HG02678 (cell line): ENCODE measurements around the gene WDR37.
"Not testable (repeated sequence)": the region's sequence is repeated elsewhere in the genome, so short reads cannot be mapped to it uniquely, and the experiment has no call there.

Experiments used
- ATAC-seq: cut with Tn5 transposase; IDR thresholded peaks from one replicate; pipeline ENCODE4 v1.9.1; 2021; ENCODE audit warnings: mild to moderate bottlenecking, moderate library complexity; ENCODE audit not compliant: unreplicated experiment

Gene WDR37

DNA sequence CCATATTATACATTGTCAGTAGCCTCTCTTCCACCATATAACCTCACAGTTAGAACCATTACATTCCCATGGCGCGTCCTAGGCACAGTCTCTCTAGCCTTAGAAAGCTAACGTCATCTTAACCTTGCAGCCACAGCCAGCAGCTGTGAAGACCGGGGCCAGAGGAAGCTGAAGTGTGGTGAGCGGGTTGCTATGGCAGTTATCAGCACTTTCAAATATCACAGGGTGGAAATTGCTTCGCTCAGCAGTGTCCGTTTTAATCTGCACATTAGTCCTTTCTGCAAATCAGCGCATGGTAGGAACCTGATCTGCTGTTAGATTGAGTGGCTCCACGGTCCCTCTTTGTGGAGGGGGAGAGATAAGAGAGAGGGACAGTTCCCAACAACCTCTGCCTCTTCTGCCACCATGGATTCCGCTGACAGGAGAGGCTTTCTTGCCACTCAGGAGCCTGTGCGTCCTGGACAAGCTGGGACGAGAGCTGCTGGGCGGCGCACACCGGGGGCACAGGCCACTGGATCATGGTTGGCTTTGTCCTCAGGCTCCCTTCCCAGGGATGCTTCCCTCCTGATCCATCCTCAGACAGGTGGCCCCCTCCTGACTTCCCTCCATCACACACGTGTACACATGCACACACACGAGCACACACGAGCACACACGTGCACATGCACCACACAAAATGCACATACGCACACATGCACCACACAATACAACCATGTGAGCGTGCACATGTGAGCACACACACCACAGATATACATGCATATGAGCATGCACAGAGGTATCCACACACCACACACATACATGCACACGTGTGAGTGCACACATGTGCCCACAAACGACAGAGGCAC lies 93.8 kb downstream of the WDR37 start:
- ATAC-seq, result no peak

DNA sequence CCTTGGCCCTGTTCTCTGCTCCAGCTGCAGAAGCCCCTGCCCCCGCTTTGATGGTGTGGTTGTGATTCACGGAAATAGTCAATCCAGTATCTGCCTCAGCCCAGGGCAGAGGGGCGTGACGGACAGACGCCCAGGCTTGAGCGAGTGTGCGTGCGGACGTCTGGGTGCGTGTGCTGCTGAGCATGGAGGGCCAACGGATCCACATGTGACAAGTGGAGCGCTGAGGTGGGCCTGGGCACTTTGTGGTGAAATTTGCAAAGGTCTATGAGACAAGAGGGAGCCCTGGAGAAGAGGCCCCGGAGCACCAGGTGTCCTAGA lies 94.4 kb downstream of the WDR37 start:
- no peak for ATAC-seq

DNA sequence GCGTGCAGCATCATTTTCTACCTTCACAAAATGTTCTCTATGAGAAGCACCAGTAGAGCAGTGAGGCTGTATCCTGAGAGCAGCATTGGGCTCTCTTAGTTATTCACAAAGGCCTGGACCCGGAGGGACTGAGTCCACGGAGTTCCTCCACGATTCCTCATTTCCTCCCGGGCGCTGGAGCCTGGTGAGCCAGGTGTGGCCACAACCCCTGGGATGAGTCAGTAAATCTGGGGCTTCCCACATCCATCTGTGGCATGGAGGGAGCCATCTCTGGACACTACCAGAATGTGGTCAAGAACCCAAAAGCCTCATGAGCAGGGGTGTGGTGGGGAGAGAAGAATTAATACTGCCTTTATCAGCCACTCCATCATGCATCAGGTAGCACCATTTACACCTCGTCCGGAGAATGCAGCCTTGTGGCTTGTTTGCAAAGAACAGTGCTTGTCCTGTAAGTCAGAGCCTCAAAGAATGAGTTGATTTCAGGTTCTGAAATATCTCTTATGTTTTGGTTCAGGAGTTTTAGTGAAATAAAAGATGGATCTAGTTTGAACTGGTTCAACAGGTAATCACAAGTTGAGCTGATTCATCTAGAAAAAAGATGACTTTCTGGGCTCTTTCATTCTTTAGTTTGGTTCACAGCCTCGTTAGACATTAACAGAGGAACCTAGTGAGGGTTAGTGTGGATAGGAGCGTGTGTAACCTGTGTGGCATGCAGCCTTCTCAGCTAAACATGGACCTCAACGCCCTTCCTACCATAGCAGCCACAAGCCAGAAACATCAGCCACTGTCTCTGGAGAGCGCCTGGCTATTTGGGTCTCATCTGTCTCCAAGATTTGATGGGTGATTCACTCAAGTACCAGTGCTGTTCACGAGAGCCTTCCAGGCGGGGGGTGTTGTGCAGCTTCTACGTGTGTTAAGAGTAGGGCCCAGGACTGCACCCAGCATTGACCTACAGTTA lies 95.2 kb downstream of the WDR37 start:
- no peak for ATAC-seq

DNA sequence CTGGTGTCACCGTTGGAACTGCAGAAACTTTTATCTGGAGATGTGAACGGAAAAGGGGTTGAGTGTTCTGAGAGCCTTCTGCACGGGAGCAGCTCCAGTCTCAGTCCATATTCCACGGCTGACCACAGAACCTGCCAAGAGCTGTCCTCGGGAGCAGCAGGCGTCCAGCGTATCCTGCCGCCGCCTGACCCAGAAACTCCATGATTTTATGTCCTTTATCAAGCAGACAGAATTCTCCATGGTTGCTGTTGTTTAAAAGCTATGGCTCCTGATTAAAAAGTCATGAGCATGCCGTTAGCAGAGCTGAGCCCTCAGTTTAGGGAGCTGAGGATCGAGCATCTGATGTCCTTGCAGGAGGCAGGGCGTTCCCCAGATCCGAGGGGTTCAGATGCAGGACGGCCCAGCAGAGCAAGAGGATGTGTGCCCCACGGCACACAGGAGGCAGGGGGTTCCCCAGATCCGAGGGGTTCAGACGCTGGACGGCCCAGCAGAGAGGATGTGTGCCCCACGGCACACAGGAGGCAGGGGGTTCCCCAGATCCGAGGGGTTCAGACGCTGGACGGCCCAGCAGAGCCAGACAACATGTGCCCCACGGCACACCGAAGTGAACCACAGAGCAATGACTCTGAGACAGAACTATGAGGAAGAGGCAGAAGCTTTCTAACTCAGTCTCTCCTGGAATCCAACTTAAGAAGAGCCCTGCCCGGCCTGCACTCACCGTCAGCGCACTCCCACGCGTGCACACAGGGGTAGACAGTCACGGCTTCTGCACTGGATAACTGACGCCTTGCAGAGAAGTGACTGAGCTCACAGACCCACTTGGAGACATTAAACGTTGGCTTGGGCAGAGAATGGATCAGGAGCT lies 96.4 kb downstream of the WDR37 start:
- no peak for ATAC-seq

DNA sequence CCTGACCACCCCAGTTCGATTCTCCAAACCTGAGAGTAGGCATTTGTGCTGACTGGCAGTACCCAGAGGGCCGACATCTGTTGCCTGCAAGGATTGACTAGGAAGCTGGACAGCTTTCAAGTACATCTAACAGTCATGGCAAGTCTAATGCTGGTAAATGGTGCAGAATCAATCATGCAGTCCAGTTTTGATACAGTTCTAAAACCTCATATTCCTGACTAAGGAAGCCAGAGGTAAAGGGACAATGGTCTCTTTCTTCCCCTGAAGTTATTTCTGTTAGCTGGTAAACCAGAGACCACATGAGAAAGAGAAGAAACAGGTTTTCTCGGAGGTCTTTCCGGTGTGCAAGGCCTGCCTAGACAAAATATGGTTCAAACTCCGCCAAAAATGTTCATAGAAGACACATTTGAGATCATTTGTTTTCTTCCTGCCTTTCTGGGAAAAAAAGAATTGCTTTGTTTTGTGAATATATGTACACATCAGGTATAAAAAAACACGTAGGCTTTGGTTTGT lies 97.1 kb downstream of the WDR37 start:
- no peak for ATAC-seq

DNA sequence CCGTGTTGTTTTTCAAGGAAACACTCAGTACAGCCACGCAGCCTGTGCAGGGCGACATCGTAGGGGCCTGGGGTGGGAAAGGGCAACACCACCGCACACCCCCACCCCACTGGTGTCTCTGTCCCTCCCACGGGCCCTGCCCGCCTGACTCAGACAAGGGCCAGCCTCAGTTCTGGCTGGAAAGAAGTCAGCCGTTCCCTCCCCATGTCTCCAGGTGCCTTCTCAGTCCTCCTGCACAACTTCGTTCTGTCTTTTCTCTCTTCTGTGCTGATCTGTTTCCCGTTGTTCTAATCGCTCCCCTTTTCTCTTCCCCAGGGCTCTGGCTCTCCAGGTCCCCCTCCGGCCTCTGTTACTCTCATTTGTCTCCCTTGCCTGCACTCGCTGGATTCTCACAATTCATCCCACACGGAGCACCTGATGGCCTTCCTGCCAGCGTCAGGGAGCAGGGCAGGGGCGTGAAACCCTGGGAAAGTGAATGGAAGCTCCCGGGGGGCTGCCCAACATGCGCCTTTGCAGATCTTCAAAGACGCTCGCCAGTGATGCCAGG lies 97.7 kb downstream of the WDR37 start:
- ATAC-seq, result no peak

DNA sequence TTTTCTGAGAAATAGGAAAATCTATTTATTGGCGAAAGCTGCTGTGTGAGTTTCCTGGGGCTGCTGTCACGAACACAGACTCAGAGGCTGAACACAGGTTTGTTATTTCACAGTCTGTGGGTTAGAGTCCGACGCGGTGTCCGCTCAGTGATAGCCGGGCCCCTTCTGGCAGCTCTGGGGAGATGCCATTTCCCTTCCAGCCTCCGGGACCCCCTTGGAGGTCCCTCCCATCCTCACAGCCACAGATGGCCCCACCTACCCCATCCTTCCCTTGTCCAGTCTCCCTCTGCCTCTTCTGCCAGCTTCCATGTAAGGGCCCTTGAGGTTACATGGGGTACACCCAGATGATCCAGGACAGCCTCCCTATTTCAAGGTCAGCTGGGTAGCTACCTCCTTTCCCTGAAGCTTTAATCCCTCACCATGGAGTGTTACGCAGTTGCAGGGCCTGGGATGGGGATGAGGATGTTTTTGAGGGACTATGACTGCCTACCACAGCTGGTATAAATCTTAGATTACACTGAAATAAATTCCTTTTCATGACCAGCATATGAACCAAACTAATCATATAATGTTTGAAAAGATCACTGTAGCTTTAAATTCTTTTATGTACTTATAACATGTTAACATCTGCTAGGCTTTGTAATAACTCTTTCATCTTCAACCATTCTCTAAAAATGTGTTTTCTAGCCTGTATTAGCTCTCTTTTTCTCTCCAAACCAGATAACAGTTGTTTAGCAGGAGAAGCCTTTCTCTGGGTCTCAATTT lies 98.5 kb downstream of the WDR37 start:
- ATAC-seq, result no peak

DNA sequence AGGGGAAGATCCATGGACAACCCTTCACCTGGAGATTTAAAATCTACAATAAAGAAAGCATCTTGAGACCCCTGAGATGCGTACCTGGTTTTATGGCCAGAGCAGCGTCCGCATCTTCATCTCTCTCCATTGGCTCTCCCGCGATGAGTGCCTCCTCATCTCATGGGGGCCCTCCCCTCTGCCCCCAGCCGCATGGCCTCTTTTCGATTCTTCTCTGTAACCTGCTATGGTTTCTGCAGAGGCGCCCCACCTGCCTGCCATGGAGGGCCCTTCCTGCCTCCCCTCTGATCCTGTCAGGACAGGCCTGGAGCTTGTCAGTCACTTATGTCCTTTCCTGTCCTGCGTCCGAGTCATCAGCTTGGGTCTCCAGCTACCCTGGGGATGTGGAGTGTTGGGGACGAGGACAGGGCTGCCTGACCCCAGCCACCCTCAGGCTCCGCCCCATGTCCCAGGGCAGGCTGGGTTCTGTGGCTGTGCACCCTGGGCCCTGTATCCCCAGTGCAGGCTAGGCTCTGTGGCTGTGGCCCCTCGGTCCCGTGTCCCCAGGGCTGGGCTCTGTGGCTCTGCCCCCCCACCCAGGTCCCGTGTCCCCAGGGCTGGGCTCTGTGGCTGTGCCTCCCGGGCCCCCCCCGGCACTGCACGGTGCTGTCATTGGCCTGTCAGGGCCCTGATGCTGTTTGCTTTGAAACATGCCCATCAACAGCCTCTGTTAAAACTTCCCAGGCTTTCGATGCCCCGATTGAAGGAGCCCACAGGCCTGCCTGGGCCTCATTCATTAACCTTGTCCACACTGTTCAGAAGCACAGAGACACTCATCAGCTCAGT lies 99.8 kb downstream of the WDR37 start:
- no peak for ATAC-seq

DNA sequence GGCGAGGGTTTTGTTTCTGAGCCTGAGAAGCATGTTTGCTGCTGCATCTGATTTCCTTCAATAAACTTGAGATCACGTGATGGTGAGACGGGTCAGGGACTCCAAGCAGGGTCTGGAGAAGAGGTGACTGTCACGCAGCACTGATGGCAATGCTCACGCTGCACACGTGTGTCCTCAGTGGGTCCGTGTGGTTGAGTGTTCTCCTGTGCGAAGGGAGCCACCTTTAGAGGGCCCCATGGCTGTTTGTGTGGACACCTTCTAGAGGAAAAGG lies 100.4 kb downstream of the WDR37 start:
- ATAC-seq, result no peak

DNA sequence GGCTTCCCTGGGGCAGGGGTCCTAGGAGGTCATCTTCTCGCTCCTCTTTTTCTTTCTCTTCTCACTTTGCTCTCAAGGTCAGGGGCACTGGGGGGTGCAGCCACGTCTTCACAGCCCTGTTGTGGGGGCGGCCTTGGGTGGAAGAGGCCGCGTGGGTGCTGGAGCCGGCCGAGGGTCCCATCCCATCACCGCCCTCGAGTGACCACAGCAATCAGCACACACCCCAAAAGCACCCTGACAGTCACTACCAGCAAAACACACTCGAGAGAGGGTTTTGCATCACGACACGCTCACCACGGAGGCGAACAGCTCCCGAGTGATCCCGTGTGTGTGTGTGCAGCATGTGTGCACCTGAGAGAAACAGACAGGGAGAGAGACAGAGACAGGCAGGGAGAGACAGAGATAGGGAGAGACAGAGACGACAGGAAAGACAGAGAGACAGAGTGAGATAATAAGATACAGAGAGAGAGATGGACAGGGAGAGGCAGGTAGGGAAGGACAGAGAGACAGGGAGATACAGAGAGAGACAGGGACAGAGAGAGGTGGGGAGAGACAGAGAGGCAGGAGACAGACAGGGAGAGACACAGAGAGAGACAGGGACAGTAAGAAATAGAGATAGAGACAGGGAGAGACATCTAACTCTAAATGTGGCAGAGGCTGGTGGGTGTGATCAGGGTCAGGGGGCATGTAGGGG lies 100.9 kb downstream of the WDR37 start:
- ATAC-seq, result no peak

DNA sequence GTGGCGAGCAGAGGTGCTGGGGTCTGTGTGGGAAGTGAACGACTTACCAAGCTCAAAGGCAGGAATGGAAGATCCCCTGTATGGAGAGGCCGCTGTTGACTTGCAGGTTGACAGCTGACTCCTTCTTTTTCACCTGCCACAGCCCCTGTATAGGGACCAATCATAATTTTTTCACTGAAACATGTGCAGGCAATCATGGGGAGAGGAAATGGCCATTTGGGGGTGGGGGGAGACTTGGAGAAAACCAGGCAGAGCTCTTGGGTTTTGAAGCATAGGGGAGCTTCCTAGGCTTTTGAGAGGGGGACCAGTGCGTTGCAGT lies 101.4 kb downstream of the WDR37 start:
- ATAC-seq, result no peak

DNA sequence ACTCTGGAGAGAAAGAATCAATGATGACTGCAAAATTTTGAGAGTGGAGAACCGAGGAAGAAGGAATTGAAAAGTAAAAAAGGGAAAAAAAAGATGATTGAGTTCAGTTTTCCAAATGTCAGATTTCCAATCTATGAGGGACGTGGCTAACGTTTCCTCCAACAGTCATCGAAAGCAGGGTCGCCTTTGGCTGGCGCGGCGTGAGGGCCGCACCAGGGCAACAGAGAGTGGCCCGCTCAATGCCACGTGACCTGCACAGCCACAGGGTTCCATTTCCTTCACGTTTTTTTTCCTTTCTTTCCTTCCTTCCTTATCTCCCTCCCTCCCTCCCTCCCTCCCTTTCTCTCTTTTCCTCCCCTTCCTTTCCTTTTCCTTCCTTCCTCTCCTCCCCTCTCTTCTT lies 101.9 kb downstream of the WDR37 start:
- ATAC-seq, result no peak

DNA sequence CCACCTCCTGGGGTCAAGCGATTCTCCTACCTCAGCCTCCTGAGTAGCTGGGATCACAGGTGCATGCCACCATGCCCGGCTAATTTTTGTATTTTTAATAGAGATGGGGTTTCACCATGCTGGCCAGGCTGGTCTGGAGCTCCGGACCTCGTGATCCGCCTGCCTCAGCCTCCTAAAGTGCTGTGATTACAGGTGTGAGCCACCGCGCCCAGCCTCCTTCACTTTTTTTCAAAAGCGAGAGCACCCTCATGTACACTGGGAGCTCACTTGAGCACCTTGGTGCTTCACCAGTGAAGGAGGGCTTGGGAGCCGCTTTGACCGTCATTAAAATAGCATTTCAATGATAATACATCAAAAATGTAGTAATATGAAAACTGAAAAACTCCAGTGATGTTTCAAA lies 102.4 kb downstream of the WDR37 start:
- ATAC-seq, result not testable (repeated sequence)

DNA sequence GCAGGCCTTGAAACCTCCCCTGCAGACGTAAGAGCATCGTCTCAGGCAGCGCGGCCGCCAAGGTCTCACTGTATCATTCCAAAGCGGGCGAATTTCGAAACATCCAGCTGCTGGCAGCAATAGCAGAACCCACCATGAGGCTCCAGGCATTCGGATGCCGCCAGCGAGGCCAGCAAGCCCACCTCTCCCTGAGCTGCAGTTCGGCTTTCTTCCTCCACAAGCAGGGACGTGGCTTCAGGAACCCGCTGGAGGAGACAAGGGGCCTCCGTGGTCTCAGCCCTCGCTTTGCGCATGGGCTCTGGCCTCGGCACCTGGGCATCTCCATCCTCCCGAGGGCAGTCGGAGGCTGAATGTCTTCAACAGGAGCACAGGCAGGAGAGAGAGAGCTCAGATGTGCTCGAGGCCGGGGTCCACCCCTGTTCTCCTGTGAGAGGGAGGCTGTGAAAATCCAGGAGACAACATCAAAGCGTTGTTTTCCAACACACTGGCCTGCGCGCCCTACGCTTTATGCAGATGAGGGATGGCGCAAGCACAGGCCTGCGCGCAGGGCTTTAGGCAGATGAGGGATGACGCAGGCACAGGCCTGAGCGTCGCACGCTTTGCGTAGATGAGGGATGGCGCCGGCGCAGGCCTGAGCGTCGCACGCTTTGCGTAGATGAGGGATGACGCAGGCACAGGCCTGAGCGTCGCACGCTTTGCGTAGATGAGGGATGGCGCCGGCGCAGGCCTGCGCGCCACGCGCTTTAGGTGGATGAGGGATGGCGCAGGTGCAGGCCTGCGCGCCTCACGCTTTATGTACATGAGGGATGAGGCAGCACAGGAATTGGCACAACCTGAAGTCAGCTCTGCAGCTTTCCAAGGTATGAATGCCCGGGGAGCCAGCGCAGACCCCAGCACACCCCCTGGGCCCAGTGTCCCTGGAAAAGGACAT lies 103.2 kb downstream of the WDR37 start:
- ATAC-seq, result no peak

DNA sequence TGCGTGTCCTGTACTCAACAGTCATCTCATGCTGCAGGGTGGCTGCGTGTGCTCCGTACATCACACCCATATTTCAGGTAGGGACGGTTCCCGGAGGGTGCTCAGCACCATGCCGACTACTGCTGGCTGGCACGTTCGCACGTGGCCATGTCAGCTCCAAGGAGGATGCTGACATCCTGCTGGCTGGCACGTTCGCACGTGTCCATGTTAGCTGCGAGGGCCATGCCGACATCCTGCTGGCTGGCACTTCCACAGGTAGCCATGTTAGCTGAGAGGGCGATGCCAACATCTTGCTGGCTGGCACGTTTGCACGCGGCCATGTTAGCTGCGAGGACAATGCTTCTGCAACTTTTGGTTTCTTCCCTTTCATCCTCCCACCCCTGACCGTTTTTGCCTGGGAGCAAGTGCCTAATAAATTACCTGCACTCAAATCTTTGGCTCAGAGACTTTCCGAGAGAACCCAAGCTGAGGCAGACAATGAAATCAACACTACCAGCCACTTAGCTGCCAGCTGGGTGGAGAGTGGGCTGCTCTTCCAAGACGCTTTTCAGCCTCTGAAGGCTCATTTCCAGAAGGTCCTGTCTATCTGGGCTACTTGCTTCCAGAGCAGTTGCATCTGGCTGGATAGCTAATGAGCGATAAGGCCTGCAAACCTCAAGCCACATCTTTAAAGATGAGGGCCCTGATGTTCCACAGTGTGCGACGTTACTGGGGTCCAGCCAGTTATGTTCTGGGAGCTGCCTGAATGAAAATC lies 104.6 kb downstream of the WDR37 start:
- no peak for ATAC-seq

DNA sequence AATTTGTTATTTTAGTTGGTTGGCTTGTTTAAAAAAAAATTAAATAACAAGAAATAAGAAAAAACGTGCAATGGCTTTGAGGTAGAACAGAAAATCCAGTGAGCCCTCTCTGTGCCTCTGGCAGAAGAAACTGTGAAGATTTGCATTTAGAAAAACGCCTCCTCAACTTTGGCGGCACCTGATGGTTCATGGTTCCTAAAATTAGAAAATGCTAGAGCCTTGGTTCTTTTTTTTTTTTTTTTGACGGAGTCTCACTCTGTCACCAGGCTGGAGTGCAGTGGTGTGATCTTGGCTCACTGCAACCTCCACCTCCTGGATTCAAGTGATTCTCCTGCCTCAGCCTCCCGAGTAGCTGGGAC lies 105.1 kb downstream of the WDR37 start:
- ATAC-seq, result not testable (repeated sequence)
